ENCODE measurements around the gene CPM. TPM values are rescaled to one million over a fixed set of nuclear protein-coding genes. Genes with fewer than 3 reads are reported as not detected.
A peak's percentile ranks its signal among the peaks of the same experiment; 100 is the strongest.
"Not testable (repeated sequence)": the region's sequence is repeated elsewhere in the genome, so short reads cannot be mapped to it uniquely, and the experiment has no call there.

CPM gene
- total RNA-seq, 1 experiment from 2014 or later, result 3.1 TPM

DNA sequence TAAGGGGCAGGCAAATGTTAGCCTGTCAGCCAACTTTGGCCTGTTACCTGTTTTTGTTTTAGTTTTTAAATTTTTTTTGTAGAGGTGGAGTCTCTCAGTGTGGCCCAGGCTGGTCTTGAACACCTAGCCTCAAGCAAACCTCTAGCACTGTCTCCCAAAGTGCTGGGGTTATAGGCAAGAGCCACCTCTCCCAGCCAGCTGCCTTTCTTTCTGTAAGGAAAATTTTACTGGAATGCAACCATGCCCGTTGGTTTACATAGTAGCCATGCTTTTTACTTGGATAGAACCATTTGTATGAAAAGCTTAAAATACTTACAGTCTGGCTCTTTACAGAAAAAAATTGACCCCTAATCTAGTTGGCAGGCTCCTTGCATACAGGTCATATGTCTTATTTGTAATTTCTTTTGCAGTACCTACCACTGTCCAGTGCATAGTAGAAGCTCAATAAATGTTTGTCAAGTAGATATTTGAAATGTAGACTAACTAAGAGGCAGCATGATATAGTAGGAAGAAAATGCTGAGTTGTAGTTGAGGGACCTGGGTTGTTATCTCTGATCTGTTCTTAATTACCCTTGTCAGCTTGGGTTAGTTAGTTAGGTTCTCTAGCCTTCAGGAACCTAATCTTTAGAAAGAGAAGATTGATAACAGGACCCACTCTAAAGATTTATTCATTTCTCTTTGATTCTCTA is 120.3 kb downstream of the CPM start:
- ChIA-PET CTCF (interaction anchor here (0.6 kb wide), 1 partner anchor 124 kb away, joined by 4 read pairs; no protein-coding TSS in a partner anchor), POLR2A (ENCODE audit: unreplicated experiment) (no interaction called here)
- Histone ChIP-seq H4K20me1 (ENCODE audit: low read length) (peaks cover 20% of the 10 kb centered on the region; the same call in 1 of the 2 replicates), H3K4me3 (ENCODE audit: low read length) (no peak overlapping the region), H3K27me3 (ENCODE audit: low read length) (no peaks in the 10 kb centered on the region), H3F3A (ENCODE audit: low read length, unreplicated experiment) (no peaks in the 10 kb centered on the region), H3K4me1 (ENCODE audit: insufficient read depth, low read length) (peaks cover 3% of the 10 kb centered on the region; the same call in 1 of the 2 replicates), H3K9me3 (ENCODE audit: low read length) (no peaks in the 10 kb centered on the region), H3K27ac (ENCODE audit: low read length) (no peak overlapping the region), H3K79me2 (ENCODE audit: low read length) (peaks cover 51% of the 10 kb centered on the region), H3K4me2 (ENCODE audit: low read length) (no peak overlapping the region), H3K9ac (ENCODE audit: low read length) (no peak overlapping the region), H2AFZ (ENCODE audit: low read length) (no peak overlapping the region), H3K36me3 (ENCODE audit: low read depth, low read length) (peaks cover 48% of the 10 kb centered on the region), H3K9me2 (replicated peaks; ENCODE audit: low read length) (no peaks in the 10 kb centered on the region)
- ATAC-seq (no peak), DNase-seq (no peak)
- no peak for TF ChIP-seq EZH2phosphoT487 (IDR thresholded peaks at IDR 0.05; ENCODE audit: borderline replicate concordance, low read length)
- TF ChIP-seq, protein P1, sequence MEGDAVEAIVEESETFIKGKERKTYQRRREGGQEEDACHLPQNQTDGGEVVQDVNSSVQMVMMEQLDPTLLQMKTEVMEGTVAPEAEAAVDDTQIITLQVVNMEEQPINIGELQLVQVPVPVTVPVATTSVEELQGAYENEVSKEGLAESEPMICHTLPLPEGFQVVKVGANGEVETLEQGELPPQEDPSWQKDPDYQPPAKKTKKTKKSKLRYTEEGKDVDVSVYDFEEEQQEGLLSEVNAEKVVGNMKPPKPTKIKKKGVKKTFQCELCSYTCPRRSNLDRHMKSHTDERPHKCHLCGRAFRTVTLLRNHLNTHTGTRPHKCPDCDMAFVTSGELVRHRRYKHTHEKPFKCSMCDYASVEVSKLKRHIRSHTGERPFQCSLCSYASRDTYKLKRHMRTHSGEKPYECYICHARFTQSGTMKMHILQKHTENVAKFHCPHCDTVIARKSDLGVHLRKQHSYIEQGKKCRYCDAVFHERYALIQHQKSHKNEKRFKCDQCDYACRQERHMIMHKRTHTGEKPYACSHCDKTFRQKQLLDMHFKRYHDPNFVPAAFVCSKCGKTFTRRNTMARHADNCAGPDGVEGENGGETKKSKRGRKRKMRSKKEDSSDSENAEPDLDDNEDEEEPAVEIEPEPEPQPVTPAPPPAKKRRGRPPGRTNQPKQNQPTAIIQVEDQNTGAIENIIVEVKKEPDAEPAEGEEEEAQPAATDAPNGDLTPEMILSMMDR (conservative IDR thresholded peaks at IDR 0.05; ENCODE audit: low read depth, low read length), result no peak
- TF ChIP-seq EZH2 (IDR thresholded peaks at IDR 0.05; ENCODE audit: low read length, unreplicated experiment), result no peak
- no TSS peak for BruUV-seq (replicated peaks)
- intact Hi-C loops (cut with micrococcal nuclease), result no loop called here

DNA sequence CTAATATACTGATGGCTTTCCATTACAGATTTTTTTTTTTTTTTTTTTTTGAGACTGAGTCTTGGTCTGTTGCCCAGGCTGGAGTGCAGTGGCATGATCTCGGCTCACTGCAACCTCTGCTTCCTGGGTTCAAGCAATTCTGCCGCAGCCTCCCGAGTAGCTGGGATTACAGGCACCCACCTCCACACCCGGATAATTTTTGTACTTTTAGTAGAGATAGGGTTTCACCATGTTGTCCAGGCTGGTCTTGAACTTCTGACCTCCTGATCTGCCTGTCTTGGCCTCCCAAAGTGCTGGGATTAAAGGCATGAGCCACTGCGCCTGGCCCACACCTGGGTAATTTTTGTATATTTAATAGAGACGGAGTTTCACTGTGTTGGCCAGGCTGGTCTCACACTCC is 121.4 kb downstream of the CPM start:
- H2AFZ ChIP-seq (ENCODE audit: low read length); H3K9me2 ChIP-seq (replicated peaks; ENCODE audit: low read length); H3K4me3 ChIP-seq (ENCODE audit: low read length); intact Hi-C loops (cut with micrococcal nuclease); DNase-seq; BruUV-seq (replicated peaks); H3K4me2 ChIP-seq (ENCODE audit: low read length); H3F3A ChIP-seq (ENCODE audit: low read length, unreplicated experiment); H3K4me1 ChIP-seq (ENCODE audit: insufficient read depth, low read length); ATAC-seq; H3K9ac ChIP-seq (ENCODE audit: low read length); H3K27me3 ChIP-seq (ENCODE audit: low read length); H3K27ac ChIP-seq (ENCODE audit: low read length); CTCF ChIA-PET; H3K9me3 ChIP-seq (ENCODE audit: low read length): not testable (repeated sequence)
- H3K79me2 ChIP-seq (ENCODE audit: low read length), result peaks cover 51% of the 10 kb centered on the region
- H4K20me1 ChIP-seq (ENCODE audit: low read length), result peaks cover 20% of the 10 kb centered on the region; the same call in 1 of the 2 replicates
- H3K36me3 ChIP-seq (ENCODE audit: low read depth, low read length), result peaks cover 41% of the 10 kb centered on the region
- POLR2A ChIA-PET (ENCODE audit: unreplicated experiment), result interaction anchor here (0.7 kb wide), 1 partner anchor 66 kb away, joined by 4 read pairs; the partner anchor contains the start of gene SLC35E3

DNA sequence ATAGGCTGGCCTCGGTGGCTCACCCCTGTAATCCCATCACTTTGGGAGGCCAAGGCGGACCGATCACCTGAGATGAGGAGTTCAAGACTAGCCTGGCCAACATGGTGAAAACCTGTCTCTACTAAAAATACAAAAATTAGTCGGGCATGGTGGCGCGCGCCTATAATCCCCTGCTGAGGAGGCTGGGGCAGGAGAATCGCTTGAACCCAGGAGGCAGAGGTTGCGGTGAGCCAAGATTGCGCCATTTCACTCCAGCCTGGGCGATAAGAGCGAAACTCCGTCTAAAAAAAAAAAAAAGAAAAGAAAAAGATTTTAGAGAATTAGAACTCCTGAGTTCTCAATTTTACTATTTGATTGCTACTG is 123.0 kb downstream of the CPM start:
- DNase-seq; H3K27ac ChIP-seq (ENCODE audit: low read length); H3K9me3 ChIP-seq (ENCODE audit: low read length); H3K9ac ChIP-seq (ENCODE audit: low read length); CTCF ChIA-PET; ATAC-seq; H3F3A ChIP-seq (ENCODE audit: low read length, unreplicated experiment); intact Hi-C loops (cut with micrococcal nuclease); H2AFZ ChIP-seq (ENCODE audit: low read length); H3K4me2 ChIP-seq (ENCODE audit: low read length); H3K27me3 ChIP-seq (ENCODE audit: low read length); H3K9me2 ChIP-seq (replicated peaks; ENCODE audit: low read length); POLR2A ChIA-PET (ENCODE audit: unreplicated experiment); BruUV-seq (replicated peaks): not testable (repeated sequence)
- Histone ChIP-seq H3K4me3 (ENCODE audit: low read length) (peak overlapping the region; percentile 81; the same call in 1 of the 2 replicates), H4K20me1 (ENCODE audit: low read length) (peaks cover 20% of the 10 kb centered on the region; the same call in 1 of the 2 replicates), H3K4me1 (ENCODE audit: insufficient read depth, low read length) (peaks cover 15% of the 10 kb centered on the region), H3K79me2 (ENCODE audit: low read length) (peaks cover 50% of the 10 kb centered on the region), H3K36me3 (ENCODE audit: low read depth, low read length) (peaks cover 34% of the 10 kb centered on the region)
